Neutrophil (primary cell): ENCODE results near the gene FHOD1.

Experiments
- H3K27ac ChIP-seq: fragments of 200-600 bp; sonication (generic); 2 replicates; pipeline ENCODE4 v1.5.1; 2016; ENCODE audit warnings: mild to moderate bottlenecking, moderate library complexity
- H3K27me3 ChIP-seq: fragments of 200-600 bp; sonication (generic); 2 replicates; pipeline ENCODE4 v1.6.0; 2016; ENCODE audit warnings: mild to moderate bottlenecking
- H3K36me3 ChIP-seq: fragments of 200-600 bp; sonication (generic); 2 replicates; pipeline ENCODE4 v1.5.1; 2017
- H3K4me1 ChIP-seq, 2 experiments: fragments of 200-600 bp in 1 of 2; sonication (generic) in 1 of 2; 1 replicate in 1 of 2; 2 replicates in 1 of 2; pipeline versions ENCODE4 v1.5.1 to v1.6.1; 2013 to 2016; ENCODE audit warnings: low read depth in 1 of 2, low read length in 1 of 2, mild to moderate bottlenecking in 1 of 2, moderate library complexity in 1 of 2; ENCODE audit not compliant: control insufficient read depth in 1 of 2, insufficient read depth in 1 of 2
- H3K4me3 ChIP-seq, 2 experiments: fragments of 200-600 bp in 1 of 2; sonication (generic) in 1 of 2; 1 replicate in 1 of 2; 2 replicates in 1 of 2; pipeline ENCODE4 v1.5.1; 2013 to 2016; ENCODE audit warnings: low read depth in 1 of 2, low read length in 1 of 2, mild to moderate bottlenecking in 1 of 2, moderate library complexity in 1 of 2
- H3K9me3 ChIP-seq: fragments of 200-600 bp; sonication (generic); 2 replicates; pipeline ENCODE4 v1.5.1; 2016
- CTCF ChIP-seq: fragments of 200-600 bp; sonication (generic); IDR thresholded peaks from 2 replicates; pipeline ENCODE4 v1.5.1; 2016; ENCODE audit warnings: antibody characterized with exemption

The FHOD1 gene

DNA sequence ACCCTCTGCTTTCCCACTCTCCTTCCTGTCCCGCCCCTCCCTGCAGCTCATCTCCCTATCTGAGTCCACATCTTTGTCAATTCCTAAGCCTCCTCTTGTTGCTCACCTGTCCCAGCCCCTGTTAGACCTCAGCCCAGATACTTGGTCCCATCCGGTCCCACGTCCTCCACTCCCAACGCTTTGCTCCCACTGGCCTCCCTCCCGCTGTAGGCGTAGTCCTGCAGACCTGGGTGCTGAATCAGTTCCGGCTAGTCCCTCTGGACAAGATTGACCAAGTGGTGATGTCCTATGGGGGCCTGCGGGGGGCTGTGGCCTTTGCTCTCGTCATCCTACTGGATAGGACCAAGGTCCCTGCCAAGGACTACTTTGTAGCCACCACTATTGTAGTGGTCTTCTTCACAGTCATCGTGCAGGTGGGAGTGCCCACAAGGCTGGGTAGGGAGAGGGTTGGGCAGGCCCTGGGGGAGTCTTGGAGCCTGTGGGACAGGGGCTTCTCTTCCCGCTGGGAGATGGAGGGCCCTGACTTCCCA lies 9.5 kb upstream of the FHOD1 start:
- Histone ChIP-seq H3K27ac (no peak overlapping the region), H3K9me3 (no peaks in the 10 kb centered on the region), H3K36me3 (no peaks in the 10 kb centered on the region), H3K4me1 (no peaks in the 10 kb centered on the region), H3K27me3 (peaks cover 7% of the 10 kb centered on the region), H3K4me3 (no peak overlapping the region)
- TF ChIP-seq CTCF: no peak

DNA sequence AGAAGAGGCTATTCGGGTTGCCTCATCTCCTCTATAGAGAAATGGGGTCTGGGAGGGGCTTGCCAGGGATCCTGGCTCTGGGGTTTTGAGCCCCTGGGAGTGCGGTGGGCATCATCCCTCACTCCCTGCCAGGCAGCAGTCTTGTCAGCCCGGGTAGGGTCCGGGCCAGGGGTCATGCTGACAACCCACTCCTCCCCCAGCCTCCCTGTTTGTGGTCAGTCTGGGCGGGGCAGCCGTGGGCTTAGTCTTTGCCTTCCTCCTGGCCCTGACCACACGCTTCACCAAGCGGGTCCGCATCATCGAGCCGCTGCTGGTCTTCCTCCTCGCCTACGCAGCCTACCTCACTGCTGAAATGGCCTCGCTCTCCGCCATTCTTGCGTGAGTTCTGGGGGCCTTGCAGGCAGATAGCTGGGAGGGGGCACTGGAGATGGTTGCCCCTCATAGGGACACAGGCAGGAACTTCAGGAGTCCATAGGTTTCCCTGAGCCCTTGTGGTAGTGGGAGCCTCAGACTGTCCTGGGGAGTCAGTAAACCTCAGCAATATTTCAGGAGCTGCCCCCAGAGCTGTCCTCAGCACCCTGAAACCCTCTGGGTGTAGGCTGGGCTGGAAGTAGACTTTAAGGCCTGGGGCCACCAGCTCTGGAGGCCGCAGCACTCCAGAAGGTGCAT lies 8.4 kb upstream of the FHOD1 start:
- Histone ChIP-seq H3K4me3 (no peak overlapping the region), H3K9me3 (no peaks in the 10 kb centered on the region), H3K36me3 (no peaks in the 10 kb centered on the region), H3K27me3 (peaks cover 18% of the 10 kb centered on the region), H3K4me1 (no peaks in the 10 kb centered on the region), H3K27ac (no peak overlapping the region)
- no peak for TF ChIP-seq CTCF

GRCh38 chr16:67254801-67255552 lies 7.7 kb upstream of the FHOD1 start:
- H3K36me3 ChIP-seq: no peaks in the 10 kb centered on the region
- peaks cover 25% of the 10 kb centered on the region for H3K27me3 ChIP-seq
- no peak overlapping the region for H3K27ac ChIP-seq
- H3K4me3 ChIP-seq: no peak overlapping the region
- TF ChIP-seq CTCF: no peak
- no peaks in the 10 kb centered on the region for H3K4me1 ChIP-seq
- H3K9me3 ChIP-seq: no peaks in the 10 kb centered on the region

GRCh38 chr16:67252609-67253497 lies 5.6 kb upstream of the FHOD1 start:
- Histone ChIP-seq H3K4me1 (peaks cover 10 to 12% of the 10 kb centered on the region in 2 experiments), H3K4me3 (no peak overlapping the region), H3K27me3 (peaks cover 46% of the 10 kb centered on the region), H3K36me3 (no peaks in the 10 kb centered on the region), H3K27ac (no peak overlapping the region), H3K9me3 (no peaks in the 10 kb centered on the region)
- TF ChIP-seq CTCF: no peak

DNA sequence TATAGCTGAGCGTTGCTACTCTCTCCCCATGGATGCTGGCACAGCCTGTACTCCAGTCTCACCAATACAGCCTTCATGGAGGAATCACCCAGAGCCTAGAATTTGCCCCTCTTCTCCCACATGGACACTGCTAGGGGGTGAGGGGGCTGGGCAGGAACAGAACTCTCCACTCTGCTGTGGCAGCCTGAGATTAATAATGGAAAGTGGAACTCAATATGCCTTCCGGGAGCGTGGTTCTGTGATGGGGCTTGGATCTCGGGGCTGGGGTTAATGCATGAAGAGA lies 2.7 kb upstream of the FHOD1 start:
- no peak for TF ChIP-seq CTCF
- H3K4me3 ChIP-seq: no peak overlapping the region
- H3K4me1 ChIP-seq: peaks cover 28 to 41% of the 10 kb centered on the region in 2 experiments
- no peaks in the 10 kb centered on the region for H3K9me3 ChIP-seq
- H3K36me3 ChIP-seq: no peaks in the 10 kb centered on the region
- H3K27me3 ChIP-seq: peaks cover 50% of the 10 kb centered on the region
- H3K27ac ChIP-seq: no peak overlapping the region
